ENCODE measurements around the gene KMT2A. TPM values are rescaled to one million over a fixed set of nuclear protein-coding genes. Genes with fewer than 3 reads are reported as not detected.
"Not testable (repeated sequence)": the region's sequence is repeated elsewhere in the genome, so short reads cannot be mapped to it uniquely, and the experiment has no call there.

Gene KMT2A
- total RNA-seq, 1 donor from 2014 or later = 71.1 TPM

- Mint-ChIP-seq H3K36me3 (no peaks in the 10 kb centered on the region), H3K4me3 (no peak overlapping the region), H3K27ac (no peak overlapping the region), H3K27me3 (no peaks in the 10 kb centered on the region), H3K4me1 (ENCODE audit: unreplicated experiment) (no peaks in the 10 kb centered on the region), H3K9me3 (no peaks in the 10 kb centered on the region)
- TF ChIP-seq CTCF (conservative IDR thresholded peaks at IDR 0.05) = no peak
- no peak for DNase-seq (ENCODE audit: extremely low spot score, unreplicated experiment)
These were observed 21.1 kb upstream of the KMT2A start for GRCh38 chr11:118415062-118415738.

GRCh38 chr11:118415739-118416068, 20.6 kb upstream of the KMT2A start:
- H3K27ac Mint-ChIP-seq = no peak overlapping the region
- no peak for DNase-seq (ENCODE audit: extremely low spot score, unreplicated experiment)
- no peaks in the 10 kb centered on the region for H3K9me3 Mint-ChIP-seq
- H3K27me3 Mint-ChIP-seq = no peaks in the 10 kb centered on the region
- no peaks in the 10 kb centered on the region for H3K4me1 Mint-ChIP-seq (ENCODE audit: unreplicated experiment)
- H3K4me3 Mint-ChIP-seq = no peak overlapping the region
- no peaks in the 10 kb centered on the region for H3K36me3 Mint-ChIP-seq
- no peak for TF ChIP-seq CTCF (conservative IDR thresholded peaks at IDR 0.05)

GRCh38 chr11:118416900-118417299, 19.4 kb upstream of the KMT2A start:
- not testable (repeated sequence) for H3K9me3 Mint-ChIP-seq; H3K4me3 Mint-ChIP-seq; DNase-seq (ENCODE audit: extremely low spot score, unreplicated experiment); H3K27me3 Mint-ChIP-seq; H3K36me3 Mint-ChIP-seq; H3K27ac Mint-ChIP-seq; H3K4me1 Mint-ChIP-seq (ENCODE audit: unreplicated experiment)

GRCh38 chr11:118417801-118418200, 18.5 kb upstream of the KMT2A start:
- Mint-ChIP-seq H3K27me3 (no peaks in the 10 kb centered on the region), H3K4me1 (ENCODE audit: unreplicated experiment) (no peaks in the 10 kb centered on the region), H3K36me3 (no peaks in the 10 kb centered on the region), H3K9me3 (no peaks in the 10 kb centered on the region), H3K27ac (no peak overlapping the region), H3K4me3 (no peak overlapping the region)
- DNase-seq (ENCODE audit: extremely low spot score, unreplicated experiment) = no peak
- no peak for TF ChIP-seq CTCF (conservative IDR thresholded peaks at IDR 0.05)

- Mint-ChIP-seq H3K9me3 (no peaks in the 10 kb centered on the region), H3K4me1 (ENCODE audit: unreplicated experiment) (no peaks in the 10 kb centered on the region), H3K4me3 (no peak overlapping the region), H3K36me3 (no peaks in the 10 kb centered on the region), H3K27ac (no peak overlapping the region), H3K27me3 (no peaks in the 10 kb centered on the region)
- DNase-seq (ENCODE audit: extremely low spot score, unreplicated experiment) = no peak
- TF ChIP-seq CTCF (conservative IDR thresholded peaks at IDR 0.05) = no peak
These were observed 17.5 kb upstream of the KMT2A start for GRCh38 chr11:118418766-118419165.

- TF ChIP-seq CTCF (conservative IDR thresholded peaks at IDR 0.05) = no peak
- H3K27me3 Mint-ChIP-seq = peaks cover 17% of the 10 kb centered on the region
- no peaks in the 10 kb centered on the region for H3K9me3 Mint-ChIP-seq
- no peaks in the 10 kb centered on the region for H3K36me3 Mint-ChIP-seq
- H3K27ac Mint-ChIP-seq = no peak overlapping the region
- DNase-seq (ENCODE audit: extremely low spot score, unreplicated experiment) = no peak
- H3K4me3 Mint-ChIP-seq = no peak overlapping the region
- H3K4me1 Mint-ChIP-seq (ENCODE audit: unreplicated experiment) = peaks cover 8% of the 10 kb centered on the region
These were observed 8.6 kb upstream of the KMT2A start for GRCh38 chr11:118427707-118428106.

Measured in type B pancreatic cell (in vitro differentiated cells).